Keratinocyte (primary cell): ENCODE data around the gene HSPA8.

Experiments
- CTCF ChIP-seq, 3 experiments: IDR thresholded peaks in 1 of 3; conservative IDR thresholded peaks in 1 of 3; optimal IDR thresholded peaks in 1 of 3; 2 replicates in 2 of 3; 3 replicates in 1 of 3; pipeline versions ENCODE3 to v1.5.1; 2011; ENCODE audit warnings: low read length in 3 of 3, mild to moderate bottlenecking in 3 of 3, moderate library complexity in 2 of 3, control low read depth in 1 of 3, inconsistent platforms in 1 of 3; ENCODE audit not compliant: insufficient read depth in 2 of 3; ENCODE audit errors: extremely low read depth in 1 of 3
- EZH2 ChIP-seq: IDR thresholded peaks from one replicate; pipeline ENCODE4 v1.6.1; 2012; ENCODE audit warnings: inconsistent platforms, mild to moderate bottlenecking, low read length, moderate library complexity

DNA sequence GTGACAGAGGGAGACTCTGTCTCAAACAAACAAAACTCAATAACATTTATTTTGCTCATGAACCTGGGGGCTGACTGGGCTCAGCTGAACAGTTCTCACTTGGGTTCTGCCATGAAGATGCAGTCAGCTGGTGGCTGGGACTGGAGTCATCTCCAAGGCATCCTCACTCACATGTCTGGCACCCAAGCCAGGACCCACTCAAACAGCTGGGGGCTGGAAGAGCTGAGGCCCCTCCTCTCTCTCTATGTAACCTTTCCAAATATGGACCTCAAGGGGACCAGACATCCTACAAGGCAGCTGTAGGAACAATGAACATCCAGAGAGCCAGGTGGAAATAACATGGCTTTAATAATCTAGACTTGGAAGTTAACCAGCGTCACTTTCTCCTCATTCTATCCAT, 16.8 kb downstream of the HSPA8 start:
- TF ChIP-seq CTCF (optimal IDR thresholded peaks at IDR 0.05 in 1 of 3, IDR thresholded peaks at IDR 0.05 in 1 of 3, conservative IDR thresholded peaks at IDR 0.05 in 1 of 3; ENCODE audit: extremely low read depth in 1 of 3, insufficient read depth in 2 of 3, low read length in 3 of 3): no peak
- no peak for TF ChIP-seq EZH2
